Measurements from ENCODE around the gene C10orf143. TPM values are rescaled to one million over a fixed set of nuclear protein-coding genes. Genes with fewer than 3 reads are reported as not detected.

C10orf143 gene
- total and polyA plus RNA-seq, 2 of the 4 experiments (the other 2 are of a cell fraction): 0.36 to 0.60 TPM

- ATAC-seq (ENCODE audit: low read depth) (no peak), DNase-seq (no peak)
- H3K4me2 ChIP-seq (ENCODE audit: low read depth, low read length): no peak overlapping the region
- no peak overlapping the region for H4K5ac ChIP-seq (ENCODE audit: low read depth, low read length)
- H2BK120ac ChIP-seq (ENCODE audit: low read depth, low read length): no peak overlapping the region
- no peak overlapping the region for H2AFZ ChIP-seq (replicated peaks; ENCODE audit: low read length, poor library complexity)
- H3K4ac ChIP-seq (ENCODE audit: low read depth, low read length): no peak overlapping the region
- no peak overlapping the region for H3K4me3 ChIP-seq (ENCODE audit: insufficient read depth, low read depth, low read length)
- no peaks in the 10 kb centered on the region for H3K9me1 ChIP-seq (ENCODE audit: insufficient read depth, low read length)
- no peaks in the 10 kb centered on the region for H4K20me1 ChIP-seq (ENCODE audit: insufficient read depth, low read length)
- H3K36me3 ChIP-seq (ENCODE audit: control insufficient read depth, insufficient read depth, low read length): no peaks in the 10 kb centered on the region
- H2BK20ac ChIP-seq (ENCODE audit: low read depth, low read length): no peak overlapping the region
- in situ Hi-C loops (cut with MboI; ENCODE audit: low sequenced_read_pairs): no loop called here
- H4K8ac ChIP-seq (ENCODE audit: low read depth in 2 of 2, low read length in 2 of 2): no peak overlapping the region
- BruUV-seq (replicated peaks): no TSS peak
- no peaks in the 10 kb centered on the region for H3K4me1 ChIP-seq (ENCODE audit: control insufficient read depth, insufficient read depth, low read length)
- H3K23ac ChIP-seq (ENCODE audit: low read depth, low read length): no peak overlapping the region
- no peak overlapping the region for H3K9ac ChIP-seq (ENCODE audit: low read depth, low read length)
- ChIA-PET CTCF (interaction anchor here (1.0 kb wide), 1 partner anchor 15 kb away, joined by 3 read pairs; no protein-coding TSS in a partner anchor), POLR2A (ENCODE audit: unreplicated experiment) (no interaction called here)
- no peaks in the 10 kb centered on the region; the same call in 1 of the 2 replicates for H3K27me3 ChIP-seq (ENCODE audit: control insufficient read depth, insufficient read depth, low read length)
- 20% methylated on average over 1 of the region's 10 CpGs; no CpG with 5 or more reads in 1 of the 2 experiments for WGBS, 2 experiments (ENCODE audit: extremely low coverage in 2 of 2, insufficient read length in 1 of 2)
- H3K14ac ChIP-seq (replicated peaks; ENCODE audit: low read depth, low read length): no peak overlapping the region
- no peak overlapping the region for H3K27ac ChIP-seq (ENCODE audit: insufficient read depth, low read length)
- H3K56ac ChIP-seq (ENCODE audit: extremely low read depth, insufficient read depth, low read length): no peak overlapping the region
- intact Hi-C loops (cut with micrococcal nuclease): no loop called here
- no peak overlapping the region for H2AK9ac ChIP-seq (replicated peaks; ENCODE audit: low read depth, low read length, poor library complexity)
- no peak overlapping the region for H3K18ac ChIP-seq (ENCODE audit: low read depth, low read length)
- dilution Hi-C loops (cut with HindIII; ENCODE audit: low sequenced_read_pairs, unreplicated experiment): no loop called here
- no peak overlapping the region for H2BK15ac ChIP-seq (ENCODE audit: low read depth, low read length)
- H2AK5ac ChIP-seq (ENCODE audit: low read depth, low read length): no peak overlapping the region
- no peaks in the 10 kb centered on the region for H3K79me1 ChIP-seq (ENCODE audit: low read depth in 1 of 2, low read length in 2 of 2)
- peaks cover 6% of the 10 kb centered on the region for H3K9me3 ChIP-seq (ENCODE audit: control insufficient read depth, insufficient read depth, low read length)
- no peak overlapping the region for H2BK5ac ChIP-seq (ENCODE audit: low read depth, low read length, poor library complexity, severe bottlenecking)
- H4K91ac ChIP-seq (ENCODE audit: insufficient read depth, low read depth, low read length): no peak overlapping the region
- TF ChIP-seq MAFK (IDR thresholded peaks at IDR 0.05; ENCODE audit: low read depth, low read length) (no peak), FOS (IDR thresholded peaks at IDR 0.05; ENCODE audit: low read depth, low read length) (no peak), CHD1 (IDR thresholded peaks at IDR 0.05; ENCODE audit: low read depth, low read length) (no peak), RCOR1 (IDR thresholded peaks at IDR 0.05; ENCODE audit: insufficient replicate concordance, low read length) (no peak), USF2 (IDR thresholded peaks at IDR 0.05; ENCODE audit: low read depth, low read length) (no peak), SMC3 (IDR thresholded peaks at IDR 0.05; ENCODE audit: low read depth, low read length) (no peak), POLR2A (IDR thresholded peaks at IDR 0.05; ENCODE audit: low read depth, low read length) (no peak), CTCF (conservative IDR thresholded peaks at IDR 0.05; ENCODE audit: low read depth, low read length) (no peak), MXI1 (IDR thresholded peaks at IDR 0.05; ENCODE audit: borderline replicate concordance, low read depth, low read length) (no peak), MAZ (IDR thresholded peaks at IDR 0.05; ENCODE audit: borderline replicate concordance, low read depth, low read length) (no peak), CEBPB (IDR thresholded peaks at IDR 0.05; ENCODE audit: low read depth, low read length) (no peak), NFE2L2 (IDR thresholded peaks at IDR 0.05; ENCODE audit: low read depth, low read length) (no peak), ELK1 (IDR thresholded peaks at IDR 0.05; ENCODE audit: borderline replicate concordance, low read depth, low read length) (no peak), RAD21 (IDR thresholded peaks at IDR 0.05; ENCODE audit: low read length) (no peak), BHLHE40 (IDR thresholded peaks at IDR 0.05; ENCODE audit: low read depth, low read length) (no peak)
Measured at GRCh38 chr10:130041451-130042371, 68.9 kb downstream of the C10orf143 start.
